ENCODE measurements around the gene ZNF530. TPM values are rescaled to one million over a fixed set of nuclear protein-coding genes. Genes with fewer than 3 reads are reported as not detected.

The ZNF530 gene
- 2.1 and 3.0 TPM in 2 replicates for total RNA-seq

DNA sequence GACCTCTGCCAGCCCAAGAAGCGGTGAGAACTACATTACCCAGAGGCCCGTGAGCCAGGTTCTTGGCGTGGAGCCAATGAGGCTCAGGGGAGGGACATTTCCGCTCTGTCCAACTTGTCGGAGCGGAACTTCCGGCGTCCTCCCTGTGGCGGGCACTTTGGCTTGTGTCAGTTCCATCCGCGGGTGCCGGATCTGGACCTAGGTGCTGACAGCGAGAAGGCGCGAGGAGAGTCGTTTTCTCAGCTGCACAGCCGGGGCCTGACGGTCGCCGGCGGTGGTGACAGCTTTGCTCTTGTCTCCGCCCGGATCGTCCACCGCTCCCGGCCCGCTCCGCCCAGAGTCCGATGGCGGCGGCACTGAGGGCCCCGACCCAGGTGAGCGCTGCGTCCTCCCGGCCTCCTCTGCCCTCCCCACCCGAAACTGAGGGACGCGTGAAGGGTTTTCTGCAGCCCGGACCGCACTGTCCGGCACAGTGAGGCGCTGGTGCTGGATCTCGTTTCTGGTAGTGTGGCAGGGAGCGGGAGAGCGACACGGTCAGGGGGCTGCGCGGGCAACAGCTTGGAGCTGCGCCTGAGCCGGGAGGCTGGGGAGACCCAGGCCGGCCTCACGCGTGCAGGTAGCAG, at the start of gene ZNF530:
TSS of gene ZNF530 (plus strand) at position 125 of the 623 bp plus-strand sequence. CDS start 4,461 bp downstream, outside the sequence.

DNA sequence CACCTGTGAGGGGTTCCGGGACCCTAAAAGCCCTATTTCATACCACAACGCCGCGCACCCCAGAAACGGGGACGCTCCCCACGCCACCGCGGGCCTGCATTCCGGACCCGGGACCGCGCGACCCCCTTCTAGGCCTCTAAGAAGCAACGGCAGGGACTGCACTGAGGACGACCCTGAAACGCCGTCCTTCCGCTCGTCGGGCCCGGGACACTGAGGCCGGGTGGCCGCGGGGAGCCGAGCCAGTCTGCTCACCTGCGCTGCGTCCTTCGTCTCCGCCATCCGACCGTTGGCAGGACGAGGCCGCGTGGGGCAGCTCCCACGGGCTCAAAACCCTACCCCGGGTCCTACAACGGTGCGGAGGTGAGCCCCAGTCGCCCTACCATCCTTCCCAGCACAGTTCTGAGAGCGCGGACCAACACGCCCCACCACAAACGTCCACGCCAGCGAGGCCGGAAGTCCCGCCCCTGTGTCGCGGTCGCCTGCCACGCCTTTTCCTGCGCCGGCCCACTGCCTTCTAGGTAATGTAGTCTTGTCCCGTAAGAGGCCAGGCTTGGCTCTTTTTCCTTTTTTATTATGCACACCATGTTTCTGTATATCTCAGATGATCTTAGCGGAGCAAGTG, 40.2 kb upstream of the ZNF530 start, which contains the start of gene ZNF550:
TSS of gene ZNF550 (minus strand) at position 460 of the 622 bp plus-strand sequence. CDS start at position 279, 181 bp downstream.

DNA sequence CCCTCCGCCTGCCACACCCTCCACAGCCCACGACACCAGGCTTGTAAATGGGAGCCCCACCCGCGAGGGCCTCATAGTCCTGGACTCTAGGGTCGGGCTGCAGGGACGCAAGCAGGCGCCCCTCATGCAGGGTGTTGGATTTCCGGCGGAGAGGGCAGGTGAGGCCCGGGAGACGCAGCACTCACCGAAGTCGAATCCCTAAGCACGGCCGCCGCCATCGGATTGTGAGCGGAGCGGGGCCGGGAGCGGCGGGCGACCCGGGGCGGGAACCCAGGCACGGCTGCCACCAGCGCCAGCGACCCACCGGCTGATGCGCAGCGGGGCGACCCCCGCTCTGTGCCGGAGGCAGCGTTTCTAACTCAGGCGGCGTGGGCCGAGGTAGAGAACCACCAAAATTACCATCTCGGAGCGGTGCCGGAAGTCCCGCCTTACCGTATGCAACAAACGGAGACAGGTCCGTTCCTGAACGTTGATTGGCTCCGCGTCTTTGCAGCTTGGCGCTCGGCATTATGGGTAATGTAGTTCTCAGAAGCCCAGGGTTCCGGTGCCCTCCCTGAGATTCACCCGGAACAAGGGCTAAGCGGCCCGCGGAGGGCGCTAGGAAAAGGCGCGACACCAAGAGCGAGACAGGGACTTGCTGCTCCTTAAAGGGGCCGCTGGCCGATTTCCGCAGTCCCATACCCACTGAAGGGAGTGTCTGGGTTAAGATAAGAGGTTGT, 21.0 kb upstream of the ZNF530 start, which contains the start of gene ZNF416:
TSS of gene ZNF416 (minus strand) at position 425 of the 719 bp plus-strand sequence. CDS start at position 218, 207 bp downstream.

DNA sequence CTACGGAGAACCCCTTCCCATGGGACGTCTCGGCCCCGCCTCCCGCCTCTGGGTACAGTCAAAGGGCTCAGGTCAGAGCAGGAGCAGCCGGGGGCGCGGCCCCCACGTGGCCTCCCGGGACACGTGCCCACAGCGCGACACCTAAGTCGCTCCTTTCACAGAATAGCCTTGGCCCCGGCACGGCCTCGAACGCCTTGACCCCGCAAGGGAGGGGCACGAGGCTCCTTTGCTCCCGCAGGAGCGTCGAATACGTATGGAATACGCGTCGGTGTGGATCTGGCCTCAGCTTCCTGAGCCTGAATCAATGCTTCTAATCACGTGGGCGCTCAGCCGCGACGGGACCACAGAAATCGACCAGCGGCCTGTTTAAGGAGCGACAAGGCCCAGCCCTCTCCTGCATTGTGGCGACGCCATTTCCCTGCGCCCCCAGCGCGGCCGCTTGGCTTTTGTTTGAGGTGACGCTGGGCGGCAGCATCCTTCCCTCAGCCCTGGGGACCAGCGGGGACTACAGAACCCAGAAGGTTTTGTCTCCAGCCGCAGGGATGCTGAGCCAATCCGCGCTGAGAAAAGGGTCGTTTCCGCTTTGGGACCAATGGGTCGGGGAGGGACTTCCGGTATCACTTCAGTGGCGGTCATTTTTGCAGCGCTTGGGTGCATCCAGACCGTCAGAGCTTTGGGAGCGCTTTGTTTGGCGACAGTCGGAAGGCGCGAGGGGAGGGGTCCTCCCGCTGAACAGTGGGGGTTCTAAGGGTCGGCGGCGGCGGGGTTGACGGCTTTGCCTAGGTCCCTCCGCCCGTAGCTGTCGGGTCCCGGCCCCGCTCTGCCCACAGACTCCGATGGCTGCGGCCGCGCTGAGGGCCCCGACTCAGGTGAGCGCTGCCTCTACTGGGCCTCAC, 15.9 kb upstream of the ZNF530 start, which contains the start of gene ZIK1:
TSS of gene ZIK1 (plus strand) at position 625 of the 896 bp plus-strand sequence. CDS start at position 837, 212 bp downstream.

DNA sequence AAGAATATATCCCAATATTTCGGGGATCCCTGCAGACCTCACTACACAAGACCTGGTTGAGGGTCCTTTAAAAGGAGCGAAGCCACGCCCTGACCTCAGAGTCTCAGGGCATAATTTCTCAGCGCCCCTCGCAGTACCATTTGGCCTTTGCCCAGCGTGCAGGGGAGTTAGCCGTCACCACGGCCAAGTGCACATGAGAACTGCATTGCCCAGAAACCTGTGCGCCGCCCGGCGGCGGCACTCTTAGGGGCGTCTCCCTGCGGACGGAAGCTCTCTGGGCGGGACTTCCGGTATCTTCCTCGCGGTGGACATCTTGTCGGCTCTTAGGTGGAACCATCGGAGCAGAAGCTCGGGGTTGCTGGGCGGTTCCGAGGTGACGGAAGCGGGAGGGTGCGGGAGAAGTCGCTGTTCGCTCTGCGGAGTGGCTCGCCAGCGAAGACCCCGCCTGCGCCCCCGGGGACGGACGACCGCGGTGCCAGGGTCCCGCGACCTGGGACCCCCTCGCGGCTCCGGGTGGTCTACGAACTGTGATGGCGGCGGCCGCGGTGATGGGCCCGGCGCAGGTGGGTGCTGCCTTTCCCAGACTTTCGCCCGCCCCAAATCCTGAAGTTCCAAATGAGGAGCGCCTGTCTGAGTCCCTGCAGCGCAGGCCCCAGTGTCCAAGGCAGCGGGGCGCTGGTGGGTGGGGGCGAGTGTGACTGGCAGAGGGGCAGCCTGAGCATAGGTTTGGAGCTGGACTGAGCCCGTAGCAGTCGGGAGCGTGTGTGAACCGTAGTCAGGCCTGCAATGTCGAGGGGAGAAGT, 14.5 kb downstream of the ZNF530 start, which contains the start of gene ZNF134:
TSS of gene ZNF134 (plus strand) at position 302 of the 803 bp plus-strand sequence. CDS start 5,227 bp downstream, outside the sequence.

DNA sequence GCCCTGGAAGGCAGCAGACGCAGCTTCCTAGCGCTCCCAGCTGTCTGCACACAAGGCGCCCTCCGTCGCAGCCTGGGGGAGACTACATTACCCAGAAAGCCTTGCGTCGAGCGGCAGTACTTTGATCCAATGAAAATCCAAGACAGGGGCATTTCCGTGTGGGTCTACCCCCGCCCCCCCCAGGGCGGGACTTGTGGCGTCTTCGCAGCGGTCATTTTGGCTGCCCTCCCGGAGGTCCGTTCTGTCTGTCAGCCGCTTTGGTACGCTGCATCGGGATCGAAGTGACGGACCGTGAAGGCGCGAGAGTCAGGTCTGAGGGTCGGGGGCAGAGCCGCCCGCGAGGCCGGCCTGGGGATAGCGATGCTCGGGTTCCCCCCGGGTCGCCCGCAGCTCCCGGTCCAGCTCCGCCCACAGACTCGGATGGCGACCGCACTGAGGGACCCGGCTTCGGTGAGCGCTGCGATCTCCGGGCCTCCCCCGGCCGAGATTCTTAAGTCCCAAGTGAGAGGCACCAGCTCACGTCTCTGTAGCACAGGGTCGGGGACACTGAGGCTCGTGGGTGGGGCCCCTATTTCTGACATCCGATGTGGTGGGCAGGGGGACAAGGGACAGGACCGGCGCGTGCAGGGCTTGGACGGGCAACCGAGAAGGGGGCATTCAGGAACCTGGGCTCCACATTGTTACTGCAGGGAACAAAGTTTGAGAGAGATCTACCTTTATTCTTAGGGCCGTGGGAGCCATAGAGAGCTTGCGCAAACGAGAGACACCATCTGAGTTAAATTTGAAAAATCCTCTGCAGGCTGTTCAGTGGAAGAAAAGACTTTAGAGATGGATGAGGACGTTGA, 33.5 kb downstream of the ZNF530 start, which contains the start of gene ZNF211:
TSS of gene ZNF211 (plus strand) at position 182 of the 845 bp plus-strand sequence. CDS start at position 361, 179 bp downstream.

Other genes starting within 250 kb of the ZNF530 start
- 8.6 and 8.9 TPM in 2 replicates for gene ZNF304, start 248.6 kb upstream of the ZNF530 start, total RNA-seq
- gene TRAPPC2B, start 236.3 kb upstream of the ZNF530 start, total RNA-seq = 10.0 and 12.2 TPM in 2 replicates
- 5.3 and 5.4 TPM in 2 replicates for gene ZNF547, start 236.3 kb upstream of the ZNF530 start, total RNA-seq
- 16.6 and 25.2 TPM in 2 replicates for gene ZNF548, start 210.0 kb upstream of the ZNF530 start, total RNA-seq
- 9.8 and 18.7 TPM in 2 replicates for gene ZNF17, start 188.7 kb upstream of the ZNF530 start, total RNA-seq
- gene ZNF749, start 164.6 kb upstream of the ZNF530 start, total RNA-seq = 9.2 and 10.6 TPM in 2 replicates
- gene VN1R1, start 142.7 kb upstream of the ZNF530 start, total RNA-seq = 0.30 and 1.0 TPM in 2 replicates
- gene ZNF772, start 122.3 kb upstream of the ZNF530 start, total RNA-seq = 15.7 and 17.4 TPM in 2 replicates
- 10.9 and 21.7 TPM in 2 replicates for gene ZNF419, start 112.1 kb upstream of the ZNF530 start, total RNA-seq
- gene ZNF773, start 99.9 kb upstream of the ZNF530 start, total RNA-seq = 25.4 and 28.5 TPM in 2 replicates
- gene ZNF549, start 72.5 kb upstream of the ZNF530 start, total RNA-seq = 5.3 and 6.2 TPM in 2 replicates
- 9.2 and 10.7 TPM in 2 replicates for gene ZNF550, start 40.0 kb upstream of the ZNF530 start, total RNA-seq
- 3.9 and 4.9 TPM in 2 replicates for gene ZNF416, start 21.0 kb upstream of the ZNF530 start, total RNA-seq
- gene ZIK1, start 15.7 kb upstream of the ZNF530 start, total RNA-seq = 3.9 and 6.2 TPM in 2 replicates
- gene ZNF134, start 14.4 kb downstream of the ZNF530 start, total RNA-seq = 17.9 and 21.1 TPM in 2 replicates
- 11.6 and 11.8 TPM in 2 replicates for gene ZNF211, start 33.3 kb downstream of the ZNF530 start, total RNA-seq
- gene ZSCAN4, start 69.0 kb downstream of the ZNF530 start, total RNA-seq = 0.37 TPM in 1 of 2 replicates, not detected in the other
- gene ZNF551, start 82.1 kb downstream of the ZNF530 start, total RNA-seq = 3.6 and 5.3 TPM in 2 replicates
- 4.2 and 4.9 TPM in 2 replicates for gene ZNF154, start 109.3 kb downstream of the ZNF530 start, total RNA-seq
- 7.4 and 8.6 TPM in 2 replicates for gene ZNF671, start 127.7 kb downstream of the ZNF530 start, total RNA-seq
- gene ZNF776, start 146.9 kb downstream of the ZNF530 start, total RNA-seq = 10.4 and 12.1 TPM in 2 replicates
- 17.4 and 21.4 TPM in 2 replicates for gene ZNF586, start 169.8 kb downstream of the ZNF530 start, total RNA-seq
- 6.1 and 11.9 TPM in 2 replicates for gene ZNF552, start 215.0 kb downstream of the ZNF530 start, total RNA-seq
- gene ZNF587B, start 230.4 kb downstream of the ZNF530 start, total RNA-seq = 26.7 and 31.7 TPM in 2 replicates
- gene ZNF587, start 250.0 kb downstream of the ZNF530 start, total RNA-seq = 48.7 and 61.1 TPM in 2 replicates

Measured in smooth muscle cell of the umbilical artery (primary cell).